ENCODE measurements around the gene PALS1. TPM values are rescaled to one million over a fixed set of nuclear protein-coding genes. Genes with fewer than 3 reads are reported as not detected.

PALS1 gene
- total and polyA plus RNA-seq, 2 experiments from 2014 or later, result 9.1 to 26.7 TPM

DNA sequence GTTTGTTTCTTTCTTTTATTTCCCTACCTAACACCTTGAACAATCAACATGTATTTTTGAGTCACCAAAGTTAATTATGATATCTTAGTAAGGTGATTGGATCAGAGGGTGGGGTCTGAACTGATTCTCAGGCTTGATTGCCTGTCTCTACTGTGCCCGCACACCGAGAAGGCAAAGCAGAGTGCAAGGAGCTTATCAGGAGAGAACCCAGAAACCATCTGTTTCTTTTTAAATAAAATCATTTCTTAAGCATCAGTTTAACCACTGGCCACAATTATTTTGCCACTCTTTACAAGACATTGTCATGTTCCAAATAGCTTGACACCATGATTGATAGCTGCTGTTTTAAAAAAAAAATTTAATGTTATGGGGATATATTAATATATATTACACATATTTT is 48.9 kb upstream of the PALS1 start:
- no peak for DNase-seq (ENCODE audit: low spot score)
- Histone ChIP-seq H3K4me1 (ENCODE audit: insufficient read depth) (no peaks in the 10 kb centered on the region), H3K9me2 (ENCODE audit: insufficient read depth) (no peaks in the 10 kb centered on the region), H3K27ac (ENCODE audit: low read depth) (no peak overlapping the region), H3F3A (replicated peaks; ENCODE audit: low read depth) (no peaks in the 10 kb centered on the region), H4K20me1 (replicated peaks; ENCODE audit: insufficient read depth) (no peaks in the 10 kb centered on the region), H3K4me2 (no peak overlapping the region), H3K27me3 (ENCODE audit: insufficient read depth) (no peaks in the 10 kb centered on the region), H3K79me2 (replicated peaks; ENCODE audit: insufficient read depth) (no peaks in the 10 kb centered on the region), H2AFZ (no peak overlapping the region), H3K4me3 (no peak overlapping the region), H3K36me3 (ENCODE audit: insufficient read depth) (no peaks in the 10 kb centered on the region)
- Mint-ChIP-seq H3K4me3 (no peak overlapping the region), H3K27ac (no peak overlapping the region), H3K4me1 (peaks cover 6% of the 10 kb centered on the region; the same call in 2 of the 3 replicates), H3K27me3 (ENCODE audit: insufficient read depth, low read depth, poor library complexity) (no peaks in the 10 kb centered on the region), H3K36me3 (ENCODE audit: low read depth) (no peaks in the 10 kb centered on the region), H3K9me3 (no peaks in the 10 kb centered on the region)
- ATAC-seq, result no peak
- TF ChIP-seq ZNF331 (CRISPR knock-in tag; IDR thresholded peaks at IDR 0.05; ENCODE audit: low read depth), result no peak
- TF ChIP-seq, protein P1, sequence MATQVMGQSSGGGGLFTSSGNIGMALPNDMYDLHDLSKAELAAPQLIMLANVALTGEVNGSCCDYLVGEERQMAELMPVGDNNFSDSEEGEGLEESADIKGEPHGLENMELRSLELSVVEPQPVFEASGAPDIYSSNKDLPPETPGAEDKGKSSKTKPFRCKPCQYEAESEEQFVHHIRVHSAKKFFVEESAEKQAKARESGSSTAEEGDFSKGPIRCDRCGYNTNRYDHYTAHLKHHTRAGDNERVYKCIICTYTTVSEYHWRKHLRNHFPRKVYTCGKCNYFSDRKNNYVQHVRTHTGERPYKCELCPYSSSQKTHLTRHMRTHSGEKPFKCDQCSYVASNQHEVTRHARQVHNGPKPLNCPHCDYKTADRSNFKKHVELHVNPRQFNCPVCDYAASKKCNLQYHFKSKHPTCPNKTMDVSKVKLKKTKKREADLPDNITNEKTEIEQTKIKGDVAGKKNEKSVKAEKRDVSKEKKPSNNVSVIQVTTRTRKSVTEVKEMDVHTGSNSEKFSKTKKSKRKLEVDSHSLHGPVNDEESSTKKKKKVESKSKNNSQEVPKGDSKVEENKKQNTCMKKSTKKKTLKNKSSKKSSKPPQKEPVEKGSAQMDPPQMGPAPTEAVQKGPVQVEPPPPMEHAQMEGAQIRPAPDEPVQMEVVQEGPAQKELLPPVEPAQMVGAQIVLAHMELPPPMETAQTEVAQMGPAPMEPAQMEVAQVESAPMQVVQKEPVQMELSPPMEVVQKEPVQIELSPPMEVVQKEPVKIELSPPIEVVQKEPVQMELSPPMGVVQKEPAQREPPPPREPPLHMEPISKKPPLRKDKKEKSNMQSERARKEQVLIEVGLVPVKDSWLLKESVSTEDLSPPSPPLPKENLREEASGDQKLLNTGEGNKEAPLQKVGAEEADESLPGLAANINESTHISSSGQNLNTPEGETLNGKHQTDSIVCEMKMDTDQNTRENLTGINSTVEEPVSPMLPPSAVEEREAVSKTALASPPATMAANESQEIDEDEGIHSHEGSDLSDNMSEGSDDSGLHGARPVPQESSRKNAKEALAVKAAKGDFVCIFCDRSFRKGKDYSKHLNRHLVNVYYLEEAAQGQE (IDR thresholded peaks at IDR 0.05; ENCODE audit: unreplicated experiment), result no peak
- no peak for TF ChIP-seq ZNF114 (CRISPR knock-in tag; IDR thresholded peaks at IDR 0.05)
- TF ChIP-seq JUNB (IDR thresholded peaks at IDR 0.05; ENCODE audit: unreplicated experiment), result no peak
- no peak for TF ChIP-seq POLR2AphosphoS5 (IDR thresholded peaks at IDR 0.05; ENCODE audit: low read depth)
- TF ChIP-seq, protein P2, sequence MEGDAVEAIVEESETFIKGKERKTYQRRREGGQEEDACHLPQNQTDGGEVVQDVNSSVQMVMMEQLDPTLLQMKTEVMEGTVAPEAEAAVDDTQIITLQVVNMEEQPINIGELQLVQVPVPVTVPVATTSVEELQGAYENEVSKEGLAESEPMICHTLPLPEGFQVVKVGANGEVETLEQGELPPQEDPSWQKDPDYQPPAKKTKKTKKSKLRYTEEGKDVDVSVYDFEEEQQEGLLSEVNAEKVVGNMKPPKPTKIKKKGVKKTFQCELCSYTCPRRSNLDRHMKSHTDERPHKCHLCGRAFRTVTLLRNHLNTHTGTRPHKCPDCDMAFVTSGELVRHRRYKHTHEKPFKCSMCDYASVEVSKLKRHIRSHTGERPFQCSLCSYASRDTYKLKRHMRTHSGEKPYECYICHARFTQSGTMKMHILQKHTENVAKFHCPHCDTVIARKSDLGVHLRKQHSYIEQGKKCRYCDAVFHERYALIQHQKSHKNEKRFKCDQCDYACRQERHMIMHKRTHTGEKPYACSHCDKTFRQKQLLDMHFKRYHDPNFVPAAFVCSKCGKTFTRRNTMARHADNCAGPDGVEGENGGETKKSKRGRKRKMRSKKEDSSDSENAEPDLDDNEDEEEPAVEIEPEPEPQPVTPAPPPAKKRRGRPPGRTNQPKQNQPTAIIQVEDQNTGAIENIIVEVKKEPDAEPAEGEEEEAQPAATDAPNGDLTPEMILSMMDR (conservative IDR thresholded peaks at IDR 0.05; ENCODE audit: low read depth in 2 of 2), result no peak
- no peak for TF ChIP-seq EZH2phosphoT487 (IDR thresholded peaks at IDR 0.05; ENCODE audit: unreplicated experiment)
- TF ChIP-seq, protein P3, sequence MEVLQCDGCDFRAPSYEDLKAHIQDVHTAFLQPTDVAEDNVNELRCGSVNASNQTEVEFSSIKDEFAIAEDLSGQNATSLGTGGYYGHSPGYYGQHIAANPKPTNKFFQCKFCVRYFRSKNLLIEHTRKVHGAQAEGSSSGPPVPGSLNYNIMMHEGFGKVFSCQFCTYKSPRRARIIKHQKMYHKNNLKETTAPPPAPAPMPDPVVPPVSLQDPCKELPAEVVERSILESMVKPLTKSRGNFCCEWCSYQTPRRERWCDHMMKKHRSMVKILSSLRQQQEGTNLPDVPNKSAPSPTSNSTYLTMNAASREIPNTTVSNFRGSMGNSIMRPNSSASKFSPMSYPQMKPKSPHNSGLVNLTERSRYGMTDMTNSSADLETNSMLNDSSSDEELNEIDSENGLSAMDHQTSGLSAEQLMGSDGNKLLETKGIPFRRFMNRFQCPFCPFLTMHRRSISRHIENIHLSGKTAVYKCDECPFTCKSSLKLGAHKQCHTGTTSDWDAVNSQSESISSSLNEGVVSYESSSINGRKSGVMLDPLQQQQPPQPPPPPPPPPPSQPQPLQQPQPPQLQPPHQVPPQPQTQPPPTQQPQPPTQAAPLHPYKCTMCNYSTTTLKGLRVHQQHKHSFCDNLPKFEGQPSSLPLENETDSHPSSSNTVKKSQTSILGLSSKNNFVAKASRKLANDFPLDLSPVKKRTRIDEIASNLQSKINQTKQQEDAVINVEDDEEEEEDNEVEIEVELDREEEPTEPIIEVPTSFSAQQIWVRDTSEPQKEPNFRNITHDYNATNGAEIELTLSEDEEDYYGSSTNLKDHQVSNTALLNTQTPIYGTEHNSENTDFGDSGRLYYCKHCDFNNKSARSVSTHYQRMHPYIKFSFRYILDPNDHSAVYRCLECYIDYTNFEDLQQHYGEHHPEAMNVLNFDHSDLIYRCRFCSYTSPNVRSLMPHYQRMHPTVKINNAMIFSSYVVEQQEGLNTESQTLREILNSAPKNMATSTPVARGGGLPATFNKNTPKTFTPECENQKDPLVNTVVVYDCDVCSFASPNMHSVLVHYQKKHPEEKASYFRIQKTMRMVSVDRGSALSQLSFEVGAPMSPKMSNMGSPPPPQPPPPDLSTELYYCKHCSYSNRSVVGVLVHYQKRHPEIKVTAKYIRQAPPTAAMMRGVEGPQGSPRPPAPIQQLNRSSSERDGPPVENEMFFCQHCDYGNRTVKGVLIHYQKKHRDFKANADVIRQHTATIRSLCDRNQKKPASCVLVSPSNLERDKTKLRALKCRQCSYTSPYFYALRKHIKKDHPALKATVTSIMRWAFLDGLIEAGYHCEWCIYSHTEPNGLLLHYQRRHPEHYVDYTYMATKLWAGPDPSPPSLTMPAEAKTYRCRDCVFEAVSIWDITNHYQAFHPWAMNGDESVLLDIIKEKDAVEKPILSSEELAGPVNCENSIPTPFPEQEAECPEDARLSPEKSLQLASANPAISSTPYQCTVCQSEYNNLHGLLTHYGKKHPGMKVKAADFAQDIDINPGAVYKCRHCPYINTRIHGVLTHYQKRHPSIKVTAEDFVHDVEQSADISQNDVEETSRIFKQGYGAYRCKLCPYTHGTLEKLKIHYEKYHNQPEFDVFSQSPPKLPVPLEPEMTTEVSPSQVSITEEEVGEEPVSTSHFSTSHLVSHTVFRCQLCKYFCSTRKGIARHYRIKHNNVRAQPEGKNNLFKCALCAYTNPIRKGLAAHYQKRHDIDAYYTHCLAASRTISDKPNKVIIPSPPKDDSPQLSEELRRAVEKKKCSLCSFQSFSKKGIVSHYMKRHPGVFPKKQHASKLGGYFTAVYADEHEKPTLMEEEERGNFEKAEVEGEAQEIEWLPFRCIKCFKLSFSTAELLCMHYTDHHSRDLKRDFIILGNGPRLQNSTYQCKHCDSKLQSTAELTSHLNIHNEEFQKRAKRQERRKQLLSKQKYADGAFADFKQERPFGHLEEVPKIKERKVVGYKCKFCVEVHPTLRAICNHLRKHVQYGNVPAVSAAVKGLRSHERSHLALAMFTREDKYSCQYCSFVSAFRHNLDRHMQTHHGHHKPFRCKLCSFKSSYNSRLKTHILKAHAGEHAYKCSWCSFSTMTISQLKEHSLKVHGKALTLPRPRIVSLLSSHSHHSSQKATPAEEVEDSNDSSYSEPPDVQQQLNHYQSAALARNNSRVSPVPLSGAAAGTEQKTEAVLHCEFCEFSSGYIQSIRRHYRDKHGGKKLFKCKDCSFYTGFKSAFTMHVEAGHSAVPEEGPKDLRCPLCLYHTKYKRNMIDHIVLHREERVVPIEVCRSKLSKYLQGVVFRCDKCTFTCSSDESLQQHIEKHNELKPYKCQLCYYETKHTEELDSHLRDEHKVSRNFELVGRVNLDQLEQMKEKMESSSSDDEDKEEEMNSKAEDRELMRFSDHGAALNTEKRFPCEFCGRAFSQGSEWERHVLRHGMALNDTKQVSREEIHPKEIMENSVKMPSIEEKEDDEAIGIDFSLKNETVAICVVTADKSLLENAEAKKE (CRISPR knock-in tag; IDR thresholded peaks at IDR 0.05), result no peak
- TF ChIP-seq EZH2 (IDR thresholded peaks at IDR 0.05; ENCODE audit: low read depth, unreplicated experiment), result no peak
- no peak for TF ChIP-seq CREB1 (CRISPR knock-in tag; IDR thresholded peaks at IDR 0.05; ENCODE audit: low read depth)
- TF ChIP-seq, protein P4, sequence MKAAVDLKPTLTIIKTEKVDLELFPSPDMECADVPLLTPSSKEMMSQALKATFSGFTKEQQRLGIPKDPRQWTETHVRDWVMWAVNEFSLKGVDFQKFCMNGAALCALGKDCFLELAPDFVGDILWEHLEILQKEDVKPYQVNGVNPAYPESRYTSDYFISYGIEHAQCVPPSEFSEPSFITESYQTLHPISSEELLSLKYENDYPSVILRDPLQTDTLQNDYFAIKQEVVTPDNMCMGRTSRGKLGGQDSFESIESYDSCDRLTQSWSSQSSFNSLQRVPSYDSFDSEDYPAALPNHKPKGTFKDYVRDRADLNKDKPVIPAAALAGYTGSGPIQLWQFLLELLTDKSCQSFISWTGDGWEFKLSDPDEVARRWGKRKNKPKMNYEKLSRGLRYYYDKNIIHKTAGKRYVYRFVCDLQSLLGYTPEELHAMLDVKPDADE (IDR thresholded peaks at IDR 0.05), result no peak
- no peak for TF ChIP-seq NANOG (IDR thresholded peaks at IDR 0.05; ENCODE audit: borderline replicate concordance)
- TF ChIP-seq STAT1 (IDR thresholded peaks at IDR 0.05; ENCODE audit: unreplicated experiment), result no peak

All from GM23338 (cell line).